ENCODE data around the gene ECE1.
"Not testable (repeated sequence)": the region's sequence is repeated elsewhere in the genome, so short reads cannot be mapped to it uniquely, and the experiment has no call there.

Gene ECE1

GRCh38 chr1:21234779-21235178 is 55.5 kb downstream of the ECE1 start:
- DNase-seq (ENCODE audit: insufficient read length, low spot score) (no peak), FAIRE-seq (no peak)

GRCh38 chr1:21233490-21233889 is 56.8 kb downstream of the ECE1 start:
- FAIRE-seq (no peak), DNase-seq (ENCODE audit: insufficient read length, low spot score) (no peak)

GRCh38 chr1:21232044-21232443 is 58.2 kb downstream of the ECE1 start:
- FAIRE-seq (no peak), DNase-seq (ENCODE audit: insufficient read length, low spot score) (peak; percentile 61)

DNA sequence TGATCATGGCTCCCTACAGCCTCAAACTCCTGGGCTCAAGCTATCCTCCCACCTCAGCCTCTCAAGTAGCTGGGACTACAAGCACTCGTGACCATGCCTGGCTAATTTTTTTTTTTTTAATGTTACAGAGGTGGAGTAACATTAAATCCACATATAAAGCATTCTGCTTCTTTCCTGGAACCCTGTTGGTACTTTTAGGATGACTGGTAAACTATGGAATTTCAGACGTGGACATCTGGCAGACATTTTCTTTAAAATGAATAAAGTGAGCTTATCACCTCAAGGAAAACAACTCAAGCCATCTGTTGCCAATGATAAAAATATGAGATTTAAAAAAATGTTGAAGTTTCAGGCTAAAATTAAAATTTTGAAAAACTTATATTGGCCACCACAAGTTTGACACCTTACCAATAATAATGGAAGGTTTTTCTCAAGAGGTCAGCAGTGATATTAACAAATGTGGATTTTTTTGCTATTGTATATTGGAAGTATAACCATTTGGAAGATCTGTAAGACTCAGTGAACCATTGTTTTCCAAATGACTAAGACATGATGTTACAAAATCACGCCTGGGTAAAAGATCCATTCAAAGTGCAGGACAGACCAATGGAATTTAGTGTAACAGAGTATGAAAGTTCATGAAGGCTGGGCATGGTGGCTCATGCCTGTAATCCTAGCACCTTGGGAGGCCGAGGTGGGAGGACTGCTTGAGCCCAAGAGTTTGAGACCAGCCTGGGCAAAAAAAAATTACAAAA is 60.8 kb downstream of the ECE1 start:
- DNase-seq (ENCODE audit: insufficient read length, low spot score) (no peak), FAIRE-seq (no peak)

DNA sequence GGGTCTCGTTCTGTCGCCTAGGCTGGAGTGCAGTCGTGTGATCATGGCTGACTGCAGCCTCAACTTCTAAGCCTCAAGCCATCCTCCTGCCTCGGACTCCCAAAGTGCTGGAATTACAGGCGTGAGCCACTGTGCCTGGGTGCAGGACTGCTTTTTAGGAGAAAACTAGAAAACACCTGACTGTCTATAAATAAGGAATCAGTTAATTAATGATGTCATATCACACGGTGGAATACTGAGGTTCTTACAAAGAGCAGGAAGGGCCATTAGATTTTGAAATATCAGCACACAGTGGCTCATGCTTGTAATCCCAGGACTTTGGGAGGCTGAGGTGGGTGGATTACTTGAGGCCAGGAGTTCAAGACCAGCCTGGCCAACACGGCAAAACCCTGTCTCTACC is 62.0 kb downstream of the ECE1 start:
- DNase-seq (ENCODE audit: insufficient read length, low spot score); FAIRE-seq: not testable (repeated sequence)

GRCh38 chr1:21225065-21225464 is 65.2 kb downstream of the ECE1 start:
- no peak for FAIRE-seq

GRCh38 chr1:21220815-21221214 is 69.4 kb downstream of the ECE1 start:
- FAIRE-seq (no peak), DNase-seq (ENCODE audit: insufficient read length, low spot score) (no peak)

More at GRCh38 chr1:21225065-21225464, 65.2 kb downstream of the ECE1 start:
- DNase-seq (ENCODE audit: insufficient read length, low spot score), result no peak

DNA sequence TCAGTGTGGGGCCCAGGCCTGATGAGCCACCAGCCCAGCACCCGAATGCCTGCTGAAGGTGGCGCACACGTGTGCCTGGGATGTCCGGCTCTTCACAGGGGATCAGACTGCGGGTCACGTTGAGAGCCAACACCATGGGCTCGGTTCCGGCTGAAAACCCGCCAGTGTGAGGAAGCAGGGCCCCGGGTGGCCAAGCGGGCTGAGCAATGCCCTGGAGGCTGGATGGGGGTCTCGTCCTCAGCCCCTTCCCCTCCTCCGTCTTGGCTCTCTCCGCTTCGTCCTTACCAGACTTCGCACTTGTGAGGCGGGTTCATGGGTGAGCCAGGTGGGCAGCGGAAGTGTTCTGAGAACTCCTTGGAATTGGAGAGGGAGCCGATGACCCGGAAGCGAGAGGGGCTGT is 70.6 kb downstream of the ECE1 start:
- no peak for FAIRE-seq

GRCh38 chr1:21217812-21218596 is 72.3 kb downstream of the ECE1 start:
- DNase-seq (ENCODE audit: insufficient read length, low spot score) (peak; percentile 21), FAIRE-seq (no peak)

More for the DNA sequence above, 70.6 kb downstream of the ECE1 start:
- no peak for DNase-seq (ENCODE audit: insufficient read length, low spot score)

- DNase-seq (ENCODE audit: insufficient read length, low spot score) (peak; percentile 21), FAIRE-seq (no peak)
Measured at GRCh38 chr1:21216835-21217811, 73.1 kb downstream of the ECE1 start.

DNA sequence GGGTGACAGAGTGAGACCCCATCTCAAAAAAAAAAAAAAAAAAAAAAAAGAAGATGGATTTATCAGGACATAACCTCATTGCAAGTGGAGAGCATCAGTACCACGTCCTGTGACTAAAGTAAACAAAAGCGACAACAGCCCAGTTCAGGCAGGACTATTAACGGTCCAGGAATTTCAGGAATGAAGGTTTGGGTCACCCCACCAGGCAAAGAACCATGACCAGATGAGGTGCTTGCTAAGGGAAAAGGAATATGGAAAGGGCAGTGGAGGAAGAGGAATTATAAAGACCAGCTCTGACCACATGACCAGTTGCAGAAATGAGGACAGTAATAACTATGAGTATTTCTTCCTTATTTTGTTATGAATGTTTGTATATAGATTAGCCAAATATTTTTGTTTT is 78.1 kb downstream of the ECE1 start:
- DNase-seq (ENCODE audit: insufficient read length, low spot score) (no peak), FAIRE-seq (no peak)

DNA sequence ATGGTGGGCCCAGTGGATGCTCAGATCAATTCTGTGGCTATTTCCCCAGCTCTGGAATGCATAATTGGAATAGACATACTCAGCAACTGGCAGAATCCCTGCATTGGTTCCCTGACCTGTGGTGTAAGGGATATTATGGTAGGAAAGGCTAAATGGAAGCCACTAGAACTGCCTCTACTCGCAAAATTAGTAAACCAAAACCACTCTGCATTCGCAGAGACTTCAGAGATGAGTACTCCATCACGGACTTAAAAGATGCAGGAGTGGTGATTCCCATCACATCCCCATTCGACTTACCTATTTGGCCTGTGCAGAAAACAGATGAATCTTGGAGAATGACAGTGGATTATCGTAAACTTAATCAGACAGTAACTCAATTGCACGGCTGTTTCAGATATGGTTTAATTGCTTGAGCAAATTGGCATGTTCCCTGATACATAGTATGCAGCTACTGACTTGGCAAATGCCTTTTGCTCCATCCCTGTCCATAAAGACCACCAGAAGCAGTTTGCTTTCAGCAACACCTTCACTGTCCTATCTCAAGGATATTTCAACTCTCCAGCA is 82.0 kb downstream of the ECE1 start:
- not testable (repeated sequence) for FAIRE-seq; DNase-seq (ENCODE audit: insufficient read length, low spot score)

GRCh38 chr1:21206117-21206516 is 84.1 kb downstream of the ECE1 start:
- FAIRE-seq (peak; percentile 28), DNase-seq (ENCODE audit: insufficient read length, low spot score) (no peak)

- FAIRE-seq, result no peak
Measured at GRCh38 chr1:21205416-21205815, 84.8 kb downstream of the ECE1 start.

DNA sequence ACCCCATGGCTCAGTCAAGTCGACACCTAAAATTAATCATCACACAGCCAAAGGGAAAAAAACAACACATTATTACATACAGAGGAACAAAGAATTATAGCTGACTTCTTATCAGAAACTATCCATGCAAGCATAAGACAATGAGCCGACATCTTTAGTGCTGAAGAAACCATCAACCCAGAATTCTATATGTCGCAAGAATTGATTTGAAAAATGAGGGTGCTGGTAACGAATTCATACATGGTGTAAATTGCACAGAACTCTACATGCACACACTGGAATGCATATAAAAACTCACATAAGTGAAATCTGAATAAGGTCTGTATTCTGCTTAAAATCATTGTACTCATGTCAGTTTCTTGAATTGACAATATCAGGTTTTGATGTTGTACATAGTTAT is 88.6 kb downstream of the ECE1 start:
- DNase-seq (ENCODE audit: insufficient read length, low spot score) (no peak), FAIRE-seq (no peak)

More at GRCh38 chr1:21205416-21205815, 84.8 kb downstream of the ECE1 start:
- no peak for DNase-seq (ENCODE audit: insufficient read length, low spot score)

DNA sequence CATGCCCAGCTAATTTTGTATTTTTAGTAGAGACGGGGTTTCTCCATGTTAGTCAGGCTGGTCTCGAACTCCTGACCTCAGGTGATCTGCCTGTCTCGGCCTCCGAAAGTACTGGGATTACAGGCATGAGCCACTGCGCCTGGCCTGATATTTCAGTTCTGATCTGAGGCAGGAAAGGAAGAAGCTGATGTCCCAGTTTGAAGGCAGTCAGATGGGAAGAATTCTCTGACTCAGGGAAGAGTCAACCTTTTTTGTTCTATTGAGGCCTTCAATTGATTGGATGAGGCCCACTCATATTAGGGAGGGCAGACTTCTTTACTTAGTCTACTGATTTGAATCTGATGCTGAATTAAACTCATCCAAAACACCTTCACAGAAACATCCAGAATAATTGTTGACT is 89.0 kb downstream of the ECE1 start:
- not testable (repeated sequence) for DNase-seq (ENCODE audit: insufficient read length, low spot score); FAIRE-seq

- no peak for DNase-seq (ENCODE audit: insufficient read length, low spot score)
- FAIRE-seq, result no peak
Measured at GRCh38 chr1:21200767-21201166, 89.5 kb downstream of the ECE1 start.

DNA sequence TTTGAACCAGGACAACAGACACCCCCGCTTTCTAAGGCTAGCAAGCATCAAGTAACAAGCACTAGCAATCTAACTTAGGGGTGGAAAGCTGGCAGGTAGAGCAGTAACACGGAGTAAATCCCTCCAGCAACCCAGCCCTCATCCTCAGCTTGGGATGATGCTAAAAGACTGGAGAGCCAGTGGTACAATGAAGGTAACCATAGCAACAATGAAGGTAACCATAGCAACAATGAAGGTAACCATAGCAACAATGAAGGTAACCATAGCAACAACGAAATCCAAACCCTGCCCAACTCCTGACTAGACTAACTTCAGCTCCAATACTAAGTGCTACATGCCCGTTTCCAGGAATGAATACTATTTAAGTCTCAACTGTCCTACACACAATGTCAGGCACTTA is 91.3 kb downstream of the ECE1 start:
- DNase-seq (ENCODE audit: insufficient read length, low spot score) (no peak), FAIRE-seq (no peak)

- no peak for FAIRE-seq
Measured at GRCh38 chr1:21192871-21193270, 97.4 kb downstream of the ECE1 start.

GRCh38 chr1:21192284-21192683 is 98.0 kb downstream of the ECE1 start:
- FAIRE-seq, result no peak
- no peak for DNase-seq (ENCODE audit: insufficient read length, low spot score)

More at GRCh38 chr1:21192871-21193270, 97.4 kb downstream of the ECE1 start:
- no peak for DNase-seq (ENCODE audit: insufficient read length, low spot score)
